K562 (cell line): ENCODE data around the gene TMEM208. TPM values are rescaled to one million over a fixed set of nuclear protein-coding genes. Genes with fewer than 3 reads are reported as not detected.

Experiments used
- ARHGAP35 ChIP-seq: fragments of 450-650 bp; IDR thresholded peaks from 2 replicates; pipeline ENCODE4 v1.6.1; 2018; ENCODE audit not compliant: partially characterized antibody
- ESRRA ChIP-seq: fragments of 450-650 bp; IDR thresholded peaks from 2 replicates; pipeline ENCODE4 v1.6.1; 2014; ENCODE audit warnings: low read depth, mild to moderate bottlenecking, moderate library complexity, borderline replicate concordance
- HDAC2 ChIP-seq: fragments of 450-650 bp; IDR thresholded peaks from 2 replicates; pipeline ENCODE4 v1.6.1; 2016; ENCODE audit warnings: mild to moderate bottlenecking
- KLF1 ChIP-seq: fragments of 450-650 bp; IDR thresholded peaks from 2 replicates; pipeline ENCODE4 v1.6.1; 2016; ENCODE audit warnings: missing genetic modification characterization, missing compliant biosample characterization
- MED1 ChIP-seq: sonication (generic); formaldehyde crosslinking; IDR thresholded peaks from 2 replicates; pipeline ENCODE4 v1.8.1; 2023; ENCODE audit warnings: missing genetic modification reagents, borderline replicate concordance
- POLR2A ChIP-seq: fragments of 450-650 bp; conservative IDR thresholded peaks from 2 replicates; pipeline ENCODE4 v1.6.1; 2016
- RBM14 ChIP-seq: fragments of 200-400 bp; formaldehyde crosslinking; IDR thresholded peaks from 2 replicates; pipeline ENCODE4 v1.6.1; 2018; ENCODE audit warnings: low read depth, mild to moderate bottlenecking, low read length, moderate library complexity, borderline replicate concordance; ENCODE audit not compliant: insufficient read depth
- RFX7 ChIP-seq: fragments of 250-450 bp; sonication (Bioruptor Pico); IDR thresholded peaks from 2 replicates; pipeline ENCODE4 v1.5.1; 2021; ENCODE audit warnings: mild to moderate bottlenecking
- SMARCC2 ChIP-seq: fragments of 450-650 bp; IDR thresholded peaks from 2 replicates; pipeline ENCODE4 v1.6.1; 2017; ENCODE audit warnings: antibody characterized with exemption, moderate library complexity, mild to moderate bottlenecking, low read depth
- TEAD1 ChIP-seq, 2 experiments: fragments of 450-650 bp in 1 of 2; sonication (generic) in 1 of 2; formaldehyde crosslinking; IDR thresholded peaks; 2 replicates each; pipeline versions ENCODE4 v1.4.0 to v1.8.0; 2020 to 2022; ENCODE audit warnings: mild to moderate bottlenecking in 2 of 2, missing genetic modification reagents in 1 of 2
- TSC22D4 ChIP-seq: fragments of 450-650 bp; IDR thresholded peaks from 2 replicates; pipeline ENCODE4 v1.6.1; 2016; ENCODE audit warnings: missing genetic modification characterization, missing biosample characterization, control low read depth
- ZNF143 ChIP-seq: sonication (generic); formaldehyde crosslinking; IDR thresholded peaks from 2 replicates; pipeline ENCODE4 v1.9.0; 2022; ENCODE audit warnings: mild to moderate bottlenecking, missing genetic modification reagents
- ZNF785 ChIP-seq: fragments of 250-450 bp; sonication (Bioruptor Pico); IDR thresholded peaks from 2 replicates; pipeline ENCODE4 v1.4.0; 2020; ENCODE audit warnings: mild to moderate bottlenecking
- polyA plus RNA-seq, 8 experiments: library from polyadenylated mRNA; depleted of rRNA in 4 of 8; stranded (reverse) in 5 of 8; unstranded in 3 of 8; fragments of >200 nt; fragmentation: Nextera tagmentation in 2 of 8; fragmentation: Illumina TruSeq in 1 of 8; extraction: Ambion mirVana in 2 of 8; extraction: Trizol in 1 of 8; gene quantifications; 2 replicates each; pipeline versions ENCODE4 v1.2.1 to v1.2.3, GENCODE V29; 2011 to 2014; ENCODE audit warnings: inconsistent platforms in 1 of 8, missing spikeins in 1 of 8
- total RNA-seq, 7 experiments: library from RNA; depleted of rRNA in 6 of 7; stranded (reverse); fragments of >200 nt in 6 of 7; fragmentation: Illumina TruSeq in 2 of 7; extraction: Trizol in 2 of 7; gene quantifications; 2 replicates each; pipeline versions ENCODE4 v1.2.1 to v1.2.3, GENCODE V29; 2011 to 2021; ENCODE audit warnings: low replicate concordance in 1 of 7
- TF ChIP-seq, protein P1 (sequence below): sonication (generic); IDR thresholded peaks from 2 replicates; pipeline ENCODE4 v1.6.1; 2016
- TF ChIP-seq, protein P2 (sequence below): fragments of 250-450 bp; sonication (Bioruptor Pico); IDR thresholded peaks from 2 replicates; pipeline ENCODE4 v1.8.0; 2021; ENCODE audit warnings: mild to moderate bottlenecking, moderate library complexity
- TF ChIP-seq, protein P3 (sequence below): sonication (generic); formaldehyde crosslinking; IDR thresholded peaks from 2 replicates; pipeline ENCODE4 v1.8.0; 2023; ENCODE audit warnings: mild to moderate bottlenecking, missing genetic modification reagents
- TF ChIP-seq, protein P4 (sequence below): fragments of 450-650 bp; IDR thresholded peaks from 2 replicates; pipeline ENCODE4 v1.6.1; 2016; ENCODE audit warnings: antibody characterized with exemption
- TF ChIP-seq, protein P5 (sequence below): fragments of 250-450 bp; sonication (Bioruptor Pico); IDR thresholded peaks from 2 replicates; pipeline ENCODE4 v1.8.0; 2021; ENCODE audit warnings: moderate library complexity, mild to moderate bottlenecking, inconsistent platforms
- TF ChIP-seq, protein P6 (sequence below): fragments of 250-450 bp; sonication (Bioruptor Pico); IDR thresholded peaks from 2 replicates; pipeline ENCODE4 v1.5.0; 2021

The TMEM208 gene
- total and polyA plus RNA-seq, 9 of the 15 experiments (the other 6 are each of a cell fraction or from before 2014, with no cell fraction given): 31.8 to 239 (median 54.3) TPM

DNA sequence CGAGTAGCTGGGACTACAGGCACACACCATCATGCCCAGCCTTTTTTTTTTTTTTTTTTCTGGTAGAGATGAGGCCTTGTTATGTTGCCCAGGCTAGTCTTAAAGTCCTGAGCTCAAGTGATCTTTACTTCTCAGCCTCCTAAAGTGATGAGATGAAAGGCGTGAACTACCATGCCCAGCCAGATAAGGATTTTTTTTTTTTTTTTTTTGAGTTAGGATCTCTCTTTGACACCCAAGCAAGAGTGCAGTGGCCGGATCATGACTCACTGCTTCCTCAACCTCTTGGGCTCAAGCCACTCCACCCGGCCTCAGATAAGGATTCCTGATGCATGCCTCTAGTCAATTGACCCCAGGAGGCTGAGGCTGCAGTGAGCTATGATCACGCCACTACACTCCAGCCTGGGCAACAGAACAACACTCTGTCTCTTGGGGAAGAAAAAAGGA is 41.2 kb downstream of the TMEM208 start (continued):
- TF ChIP-seq, protein P1, sequence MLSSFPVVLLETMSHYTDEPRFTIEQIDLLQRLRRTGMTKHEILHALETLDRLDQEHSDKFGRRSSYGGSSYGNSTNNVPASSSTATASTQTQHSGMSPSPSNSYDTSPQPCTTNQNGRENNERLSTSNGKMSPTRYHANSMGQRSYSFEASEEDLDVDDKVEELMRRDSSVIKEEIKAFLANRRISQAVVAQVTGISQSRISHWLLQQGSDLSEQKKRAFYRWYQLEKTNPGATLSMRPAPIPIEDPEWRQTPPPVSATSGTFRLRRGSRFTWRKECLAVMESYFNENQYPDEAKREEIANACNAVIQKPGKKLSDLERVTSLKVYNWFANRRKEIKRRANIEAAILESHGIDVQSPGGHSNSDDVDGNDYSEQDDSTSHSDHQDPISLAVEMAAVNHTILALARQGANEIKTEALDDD: peak; percentile 96
- TF ChIP-seq, protein P2, sequence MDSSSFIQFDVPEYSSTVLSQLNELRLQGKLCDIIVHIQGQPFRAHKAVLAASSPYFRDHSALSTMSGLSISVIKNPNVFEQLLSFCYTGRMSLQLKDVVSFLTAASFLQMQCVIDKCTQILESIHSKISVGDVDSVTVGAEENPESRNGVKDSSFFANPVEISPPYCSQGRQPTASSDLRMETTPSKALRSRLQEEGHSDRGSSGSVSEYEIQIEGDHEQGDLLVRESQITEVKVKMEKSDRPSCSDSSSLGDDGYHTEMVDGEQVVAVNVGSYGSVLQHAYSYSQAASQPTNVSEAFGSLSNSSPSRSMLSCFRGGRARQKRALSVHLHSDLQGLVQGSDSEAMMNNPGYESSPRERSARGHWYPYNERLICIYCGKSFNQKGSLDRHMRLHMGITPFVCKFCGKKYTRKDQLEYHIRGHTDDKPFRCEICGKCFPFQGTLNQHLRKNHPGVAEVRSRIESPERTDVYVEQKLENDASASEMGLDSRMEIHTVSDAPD (CRISPR knock-in tag): no peak
- TF ChIP-seq MED1 (CRISPR knock-in tag) (no peak), HDAC2 (peak; percentile 95), KLF1 (tag) (no peak), RBM14 (no peak), ESRRA (no peak; the same call in 1 of the 2 replicates), TSC22D4 (tag) (no peak), POLR2A (no peak), ZNF143 (CRISPR knock-in tag) (no peak), ARHGAP35 (no peak), TEAD1 (CRISPR knock-in tag; IDR thresholded peaks at IDR 0.05) (0 out of 4 replicates have a peak, but pooled peaks of 1 of the 2 experiments have one; percentile 11), RFX7 (no peak), SMARCC2 (peak; percentile 91), ZNF785 (no peak)
- TF ChIP-seq, protein P3, sequence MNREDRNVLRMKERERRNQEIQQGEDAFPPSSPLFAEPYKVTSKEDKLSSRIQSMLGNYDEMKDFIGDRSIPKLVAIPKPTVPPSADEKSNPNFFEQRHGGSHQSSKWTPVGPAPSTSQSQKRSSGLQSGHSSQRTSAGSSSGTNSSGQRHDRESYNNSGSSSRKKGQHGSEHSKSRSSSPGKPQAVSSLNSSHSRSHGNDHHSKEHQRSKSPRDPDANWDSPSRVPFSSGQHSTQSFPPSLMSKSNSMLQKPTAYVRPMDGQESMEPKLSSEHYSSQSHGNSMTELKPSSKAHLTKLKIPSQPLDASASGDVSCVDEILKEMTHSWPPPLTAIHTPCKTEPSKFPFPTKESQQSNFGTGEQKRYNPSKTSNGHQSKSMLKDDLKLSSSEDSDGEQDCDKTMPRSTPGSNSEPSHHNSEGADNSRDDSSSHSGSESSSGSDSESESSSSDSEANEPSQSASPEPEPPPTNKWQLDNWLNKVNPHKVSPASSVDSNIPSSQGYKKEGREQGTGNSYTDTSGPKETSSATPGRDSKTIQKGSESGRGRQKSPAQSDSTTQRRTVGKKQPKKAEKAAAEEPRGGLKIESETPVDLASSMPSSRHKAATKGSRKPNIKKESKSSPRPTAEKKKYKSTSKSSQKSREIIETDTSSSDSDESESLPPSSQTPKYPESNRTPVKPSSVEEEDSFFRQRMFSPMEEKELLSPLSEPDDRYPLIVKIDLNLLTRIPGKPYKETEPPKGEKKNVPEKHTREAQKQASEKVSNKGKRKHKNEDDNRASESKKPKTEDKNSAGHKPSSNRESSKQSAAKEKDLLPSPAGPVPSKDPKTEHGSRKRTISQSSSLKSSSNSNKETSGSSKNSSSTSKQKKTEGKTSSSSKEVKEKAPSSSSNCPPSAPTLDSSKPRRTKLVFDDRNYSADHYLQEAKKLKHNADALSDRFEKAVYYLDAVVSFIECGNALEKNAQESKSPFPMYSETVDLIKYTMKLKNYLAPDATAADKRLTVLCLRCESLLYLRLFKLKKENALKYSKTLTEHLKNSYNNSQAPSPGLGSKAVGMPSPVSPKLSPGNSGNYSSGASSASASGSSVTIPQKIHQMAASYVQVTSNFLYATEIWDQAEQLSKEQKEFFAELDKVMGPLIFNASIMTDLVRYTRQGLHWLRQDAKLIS (CRISPR knock-in tag): no peak
- TF ChIP-seq, protein P4, sequence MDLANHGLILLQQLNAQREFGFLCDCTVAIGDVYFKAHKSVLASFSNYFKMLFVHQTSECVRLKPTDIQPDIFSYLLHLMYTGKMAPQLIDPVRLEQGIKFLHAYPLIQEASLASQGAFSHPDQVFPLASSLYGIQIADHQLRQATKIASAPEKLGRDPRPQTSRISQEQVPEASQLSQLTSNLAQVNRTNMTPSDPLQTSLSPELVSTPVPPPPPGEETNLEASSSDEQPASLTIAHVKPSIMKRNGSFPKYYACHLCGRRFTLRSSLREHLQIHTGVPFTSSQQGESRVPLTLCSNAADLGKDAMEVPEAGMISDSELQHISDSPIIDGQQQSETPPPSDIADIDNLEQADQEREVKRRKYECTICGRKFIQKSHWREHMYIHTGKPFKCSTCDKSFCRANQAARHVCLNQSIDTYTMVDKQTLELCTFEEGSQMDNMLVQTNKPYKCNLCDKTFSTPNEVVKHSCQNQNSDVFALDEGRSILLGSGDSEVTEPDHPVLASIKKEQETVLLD: peak; percentile 85
- TF ChIP-seq, protein P5, sequence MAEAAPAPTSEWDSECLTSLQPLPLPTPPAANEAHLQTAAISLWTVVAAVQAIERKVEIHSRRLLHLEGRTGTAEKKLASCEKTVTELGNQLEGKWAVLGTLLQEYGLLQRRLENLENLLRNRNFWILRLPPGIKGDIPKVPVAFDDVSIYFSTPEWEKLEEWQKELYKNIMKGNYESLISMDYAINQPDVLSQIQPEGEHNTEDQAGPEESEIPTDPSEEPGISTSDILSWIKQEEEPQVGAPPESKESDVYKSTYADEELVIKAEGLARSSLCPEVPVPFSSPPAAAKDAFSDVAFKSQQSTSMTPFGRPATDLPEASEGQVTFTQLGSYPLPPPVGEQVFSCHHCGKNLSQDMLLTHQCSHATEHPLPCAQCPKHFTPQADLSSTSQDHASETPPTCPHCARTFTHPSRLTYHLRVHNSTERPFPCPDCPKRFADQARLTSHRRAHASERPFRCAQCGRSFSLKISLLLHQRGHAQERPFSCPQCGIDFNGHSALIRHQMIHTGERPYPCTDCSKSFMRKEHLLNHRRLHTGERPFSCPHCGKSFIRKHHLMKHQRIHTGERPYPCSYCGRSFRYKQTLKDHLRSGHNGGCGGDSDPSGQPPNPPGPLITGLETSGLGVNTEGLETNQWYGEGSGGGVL (CRISPR knock-in tag): no peak
- TF ChIP-seq, protein P6, sequence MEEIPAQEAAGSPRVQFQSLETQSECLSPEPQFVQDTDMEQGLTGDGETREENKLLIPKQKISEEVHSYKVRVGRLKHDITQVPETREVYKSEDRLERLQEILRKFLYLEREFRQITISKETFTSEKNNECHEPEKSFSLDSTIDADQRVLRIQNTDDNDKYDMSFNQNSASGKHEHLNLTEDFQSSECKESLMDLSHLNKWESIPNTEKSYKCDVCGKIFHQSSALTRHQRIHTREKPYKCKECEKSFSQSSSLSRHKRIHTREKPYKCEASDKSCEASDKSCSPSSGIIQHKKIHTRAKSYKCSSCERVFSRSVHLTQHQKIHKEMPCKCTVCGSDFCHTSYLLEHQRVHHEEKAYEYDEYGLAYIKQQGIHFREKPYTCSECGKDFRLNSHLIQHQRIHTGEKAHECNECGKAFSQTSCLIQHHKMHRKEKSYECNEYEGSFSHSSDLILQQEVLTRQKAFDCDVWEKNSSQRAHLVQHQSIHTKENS (CRISPR knock-in tag): no peak
